Caco-2 (cell line): Measurements from ENCODE around the gene AUTS2. TPM values are rescaled to one million over a fixed set of nuclear protein-coding genes. Genes with fewer than 3 reads are reported as not detected.

Source experiments
- BruUV-seq: library from RNA; stranded (reverse); fragments of 400-500 nt; replicated peaks from 2 replicates; lab custom pipeline; 2021; lab: Mats Ljungman, UMichigan
- CTCF ChIA-PET: fragments of 300-600 bp; sonication (Branson Sonifier 250); formaldehyde crosslinking; loops from one replicate; lab custom pipeline; 2022; ENCODE audit warnings: antibody characterized with exemption; lab: Charles Lee
- POLR2A ChIA-PET: fragments of 300-600 bp; sonication (Branson Sonifier 250); formaldehyde crosslinking; loops from one replicate; lab custom pipeline; 2022; ENCODE audit warnings: antibody characterized with exemption; lab: Charles Lee
- DNase-seq, 2 experiments: peaks; one replicate each; pipeline versions ENCODE4 v3.0.0 to v3.0.0-alpha.2; 2020 to 2022
- H3K27me3 ChIP-seq: replicated peaks from 2 replicates; pipeline ENCODE4 v1.6.0; 2011; ENCODE audit warnings: low read length; ENCODE audit not compliant: control insufficient read depth, insufficient read depth
- H3K36me3 ChIP-seq: 2 replicates; pipeline ENCODE4 v1.5.1; 2011; ENCODE audit warnings: low read length; ENCODE audit not compliant: control insufficient read depth, insufficient read depth
- H3K4me1 ChIP-seq: fragments of 250-450 bp; sonication (Bioruptor Pico); 2 replicates; pipeline ENCODE4 v1.5.1; 2020; ENCODE audit warnings: mild to moderate bottlenecking
- H3K4me3 ChIP-seq: 2 replicates; pipeline ENCODE4 v1.5.1; 2011; ENCODE audit warnings: low read depth, mild to moderate bottlenecking, control low read depth, low read length
- H3K9me3 ChIP-seq: fragments of 250-450 bp; sonication (Bioruptor Pico); 2 replicates; pipeline ENCODE4 v1.5.1; 2020; ENCODE audit warnings: mild to moderate bottlenecking, moderate library complexity
- H3K27ac Mint-ChIP-seq: one replicate; pipeline ENCODE4 v1.8.0; 2022; ENCODE audit warnings: mixed read lengths; ENCODE audit not compliant: unreplicated experiment
- H3K27me3 Mint-ChIP-seq: one replicate; pipeline ENCODE4 v1.8.0; 2022; ENCODE audit warnings: mixed read lengths; ENCODE audit not compliant: insufficient read depth, unreplicated experiment
- H3K36me3 Mint-ChIP-seq: one replicate; pipeline ENCODE4 v1.8.0; 2022; ENCODE audit warnings: mild to moderate bottlenecking, mixed read lengths; ENCODE audit not compliant: insufficient read depth, unreplicated experiment
- H3K4me1 Mint-ChIP-seq: one replicate; pipeline ENCODE4 v1.8.0; 2022; ENCODE audit warnings: low read depth, mixed read lengths; ENCODE audit not compliant: unreplicated experiment
- H3K4me3 Mint-ChIP-seq: one replicate; pipeline ENCODE4 v1.8.0; 2022; ENCODE audit warnings: mild to moderate bottlenecking, moderate library complexity, mixed read lengths; ENCODE audit not compliant: unreplicated experiment
- H3K9me3 Mint-ChIP-seq: one replicate; pipeline ENCODE4 v1.8.0; 2022; ENCODE audit warnings: mixed read lengths; ENCODE audit not compliant: unreplicated experiment
- intact Hi-C: fragments of 100-400 bp; cut with micrococcal nuclease; formaldehyde crosslinking; loops from one replicate; pipeline ENCODE4 v1.10.0; 2022; ENCODE audit not compliant: unreplicated experiment
- total RNA-seq: library from RNA; stranded (reverse); gene quantifications from 2 replicates; pipeline ENCODE4 v1.2.3, GENCODE V29; 2022
- TF ChIP-seq, protein P1 (sequence below), 2 experiments: fragments of 200-600 bp in 1 of 2; IDR thresholded peaks; 1 replicate in 1 of 2; 2 replicates in 1 of 2; pipeline versions ENCODE4 v1.5.1 to v1.8.0; 2011 to 2022; ENCODE audit warnings: antibody characterized with exemption in 1 of 2, control low read depth in 1 of 2, inconsistent platforms in 1 of 2, low read depth in 1 of 2, low read length in 1 of 2, mild to moderate bottlenecking in 1 of 2, moderate library complexity in 1 of 2; ENCODE audit not compliant: insufficient read depth in 1 of 2, severe bottlenecking in 1 of 2, unreplicated experiment in 1 of 2

AUTS2 gene
- total RNA-seq, 1 experiment from 2014 or later, result 37.1 TPM

DNA sequence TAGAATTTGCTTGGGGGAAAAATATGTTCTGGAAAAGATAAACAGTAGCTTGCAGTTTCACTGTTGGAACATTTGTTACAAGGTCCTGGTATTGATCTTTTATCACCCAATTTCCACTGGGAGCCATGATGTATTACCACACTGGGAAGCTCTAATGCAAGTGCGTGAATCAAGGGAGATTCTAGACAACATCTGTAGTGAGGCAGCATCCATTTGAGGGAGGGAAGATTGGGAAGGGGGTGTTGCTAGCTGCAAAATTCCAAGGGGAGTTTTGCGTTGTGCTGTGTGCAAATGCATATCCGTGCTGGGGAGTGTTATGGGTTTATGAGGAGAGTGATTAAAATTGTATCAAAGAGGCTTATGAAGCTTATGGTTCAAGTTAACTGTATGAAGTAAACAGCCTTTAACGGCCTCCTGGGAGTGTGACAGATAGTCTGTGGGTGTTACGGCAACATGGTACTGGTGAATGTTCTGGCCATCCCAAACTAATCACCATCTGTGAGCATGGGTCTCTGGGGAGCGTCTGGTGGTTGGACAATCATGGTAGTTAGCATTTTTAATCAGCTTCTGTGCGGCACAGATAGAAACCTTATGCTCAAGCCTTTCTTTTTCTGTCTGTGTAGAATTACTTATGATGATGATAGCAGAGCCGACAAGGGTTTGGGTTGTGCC lies 931.8 kb downstream of the AUTS2 start:
- no TSS peak for BruUV-seq
- Histone ChIP-seq H3K4me3 (no peak overlapping the region), H3K36me3 (no peaks in the 10 kb centered on the region), H3K9me3 (peaks cover 4% of the 10 kb centered on the region; the same call in 1 of the 2 replicates), H3K27me3 (no peaks in the 10 kb centered on the region), H3K4me1 (no peaks in the 10 kb centered on the region)
- no peaks in the 10 kb centered on the region for H3K27me3 Mint-ChIP-seq
- H3K27ac Mint-ChIP-seq, result no peak overlapping the region
- H3K36me3 Mint-ChIP-seq, result no peaks in the 10 kb centered on the region
- intact Hi-C loops, result no loop called here
- CTCF ChIA-PET, result no interaction called here
- no peak overlapping the region for H3K4me3 Mint-ChIP-seq
- no peaks in the 10 kb centered on the region for H3K4me1 Mint-ChIP-seq
- no peaks in the 10 kb centered on the region for H3K9me3 Mint-ChIP-seq
- POLR2A ChIA-PET, result no interaction called here
- no peak for DNase-seq
- TF ChIP-seq, protein P1, sequence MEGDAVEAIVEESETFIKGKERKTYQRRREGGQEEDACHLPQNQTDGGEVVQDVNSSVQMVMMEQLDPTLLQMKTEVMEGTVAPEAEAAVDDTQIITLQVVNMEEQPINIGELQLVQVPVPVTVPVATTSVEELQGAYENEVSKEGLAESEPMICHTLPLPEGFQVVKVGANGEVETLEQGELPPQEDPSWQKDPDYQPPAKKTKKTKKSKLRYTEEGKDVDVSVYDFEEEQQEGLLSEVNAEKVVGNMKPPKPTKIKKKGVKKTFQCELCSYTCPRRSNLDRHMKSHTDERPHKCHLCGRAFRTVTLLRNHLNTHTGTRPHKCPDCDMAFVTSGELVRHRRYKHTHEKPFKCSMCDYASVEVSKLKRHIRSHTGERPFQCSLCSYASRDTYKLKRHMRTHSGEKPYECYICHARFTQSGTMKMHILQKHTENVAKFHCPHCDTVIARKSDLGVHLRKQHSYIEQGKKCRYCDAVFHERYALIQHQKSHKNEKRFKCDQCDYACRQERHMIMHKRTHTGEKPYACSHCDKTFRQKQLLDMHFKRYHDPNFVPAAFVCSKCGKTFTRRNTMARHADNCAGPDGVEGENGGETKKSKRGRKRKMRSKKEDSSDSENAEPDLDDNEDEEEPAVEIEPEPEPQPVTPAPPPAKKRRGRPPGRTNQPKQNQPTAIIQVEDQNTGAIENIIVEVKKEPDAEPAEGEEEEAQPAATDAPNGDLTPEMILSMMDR (IDR thresholded peaks at IDR 0.05; ENCODE audit: insufficient read depth in 1 of 2, low read depth in 1 of 2, low read length in 1 of 2, severe bottlenecking in 1 of 2, unreplicated experiment in 1 of 2), result no peak

DNA sequence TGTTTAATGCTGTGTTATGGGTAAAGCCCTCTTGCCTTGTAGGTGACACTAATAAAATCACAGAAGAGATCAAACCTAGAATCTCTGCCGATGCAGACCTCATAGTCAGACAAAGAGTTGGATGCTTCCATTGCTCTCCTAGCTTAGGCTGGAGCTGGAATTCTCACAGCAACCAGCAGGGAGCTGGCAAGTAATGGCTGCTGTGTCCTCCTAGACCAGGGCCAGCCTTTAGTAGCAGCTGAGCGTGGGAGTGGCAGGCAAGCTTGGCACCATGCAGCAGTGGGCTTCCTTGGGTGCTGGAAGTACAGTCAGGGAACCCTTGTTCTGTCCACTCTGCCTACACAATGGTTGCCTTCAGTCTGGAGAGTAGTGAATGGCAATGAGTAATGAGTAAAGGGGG lies 935.3 kb downstream of the AUTS2 start:
- TF ChIP-seq, protein P1 (IDR thresholded peaks at IDR 0.05; ENCODE audit: insufficient read depth in 1 of 2, low read depth in 1 of 2, low read length in 1 of 2, severe bottlenecking in 1 of 2, unreplicated experiment in 1 of 2), result no peak
- CTCF ChIA-PET, result no interaction called here
- no peak overlapping the region for H3K4me3 Mint-ChIP-seq
- H3K27me3 Mint-ChIP-seq, result peaks cover 3% of the 10 kb centered on the region
- no peaks in the 10 kb centered on the region for H3K36me3 ChIP-seq
- BruUV-seq, result no TSS peak
- H3K4me1 ChIP-seq, result no peaks in the 10 kb centered on the region
- H3K4me1 Mint-ChIP-seq, result no peaks in the 10 kb centered on the region
- H3K9me3 ChIP-seq, result peaks cover 4% of the 10 kb centered on the region; the same call in 1 of the 2 replicates
- H3K36me3 Mint-ChIP-seq, result no peaks in the 10 kb centered on the region
- no peak overlapping the region for H3K27ac Mint-ChIP-seq
- H3K4me3 ChIP-seq, result no peak overlapping the region
- H3K9me3 Mint-ChIP-seq, result no peaks in the 10 kb centered on the region
- DNase-seq, result no peak
- POLR2A ChIA-PET, result no interaction called here
- intact Hi-C loops, result no loop called here
- H3K27me3 ChIP-seq, result no peaks in the 10 kb centered on the region

DNA sequence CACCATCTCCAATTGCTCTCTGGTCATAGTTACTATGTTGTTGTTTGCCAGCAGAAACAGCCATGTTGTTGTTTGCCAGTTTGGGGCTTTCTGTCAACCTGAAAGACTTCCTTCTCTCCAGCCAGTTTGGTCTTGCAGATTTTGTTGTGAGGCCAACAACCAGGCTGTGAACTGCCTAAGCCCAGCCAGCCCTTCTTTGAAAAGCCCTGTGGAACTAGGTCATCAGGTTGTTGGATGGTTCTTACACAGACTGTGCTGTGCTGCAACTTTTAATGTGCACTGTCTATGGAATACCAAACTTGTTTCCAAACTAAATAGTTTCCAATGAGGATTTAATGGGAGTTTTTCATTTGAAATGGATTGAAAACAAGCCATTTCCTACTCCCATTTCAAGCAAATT lies 940.9 kb downstream of the AUTS2 start:
- Histone ChIP-seq H3K27me3 (no peaks in the 10 kb centered on the region), H3K4me3 (no peak overlapping the region), H3K4me1 (no peaks in the 10 kb centered on the region), H3K9me3 (no peaks in the 10 kb centered on the region), H3K36me3 (no peaks in the 10 kb centered on the region)
- Mint-ChIP-seq H3K36me3 (no peaks in the 10 kb centered on the region), H3K4me1 (no peaks in the 10 kb centered on the region), H3K9me3 (no peaks in the 10 kb centered on the region), H3K27me3 (peaks cover 5% of the 10 kb centered on the region), H3K4me3 (no peak overlapping the region), H3K27ac (no peak overlapping the region)
- BruUV-seq, result no TSS peak
- CTCF ChIA-PET, result no interaction called here
- intact Hi-C loops, result no loop called here
- DNase-seq, result no peak
- TF ChIP-seq, protein P1 (IDR thresholded peaks at IDR 0.05; ENCODE audit: insufficient read depth in 1 of 2, low read depth in 1 of 2, low read length in 1 of 2, severe bottlenecking in 1 of 2, unreplicated experiment in 1 of 2), result no peak
- POLR2A ChIA-PET, result no interaction called here
